Panc1 (cell line): ENCODE data around the gene SAMD4B. TPM values are rescaled to one million over a fixed set of nuclear protein-coding genes. Genes with fewer than 3 reads are reported as not detected.

Experiments
- ATAC-seq: fragments of 200-7000 bp; cut with Tn5 transposase; 2 replicates; pipeline ENCODE4 v1.9.1; 2020; ENCODE audit warnings: mild to moderate bottlenecking, moderate library complexity
- BruUV-seq: library from RNA; stranded (reverse); fragments of 400-500 nt; replicated peaks from 2 replicates; lab custom pipeline; 2021; lab: Mats Ljungman, UMichigan
- CTCF ChIA-PET: fragments of 300-600 bp; sonication (Branson Sonifier 250); formaldehyde crosslinking; loops from one replicate; lab custom pipeline; 2022; ENCODE audit warnings: antibody characterized with exemption; lab: Charles Lee
- POLR2A ChIA-PET: fragments of 300-600 bp; sonication (Branson Sonifier 250); formaldehyde crosslinking; loops from one replicate; lab custom pipeline; 2022; ENCODE audit warnings: antibody characterized with exemption; lab: Charles Lee
- DNase-seq: peaks from one replicate; pipeline ENCODE4 v3.0.0-alpha.2; 2010; ENCODE audit warnings: low read depth, low spot score
- H3K27ac ChIP-seq: 2 replicates; pipeline ENCODE4 v1.5.1; 2011; ENCODE audit warnings: mild to moderate bottlenecking, low read length, inconsistent platforms
- H3K27me3 ChIP-seq: fragments of 200-500 bp; sonication (Bioruptor generic); 2 replicates; pipeline ENCODE4 v1.6.0; 2014; ENCODE audit warnings: low read length, inconsistent platforms; ENCODE audit not compliant: control insufficient read depth, insufficient read depth
- H3K36me3 ChIP-seq: fragments of 200-500 bp; sonication (Bioruptor generic); 2 replicates; pipeline ENCODE4 v1.5.1; 2014; ENCODE audit warnings: inconsistent platforms, mild to moderate bottlenecking, low read length, moderate library complexity; ENCODE audit not compliant: control insufficient read depth, insufficient read depth
- H3K4me1 ChIP-seq: 2 replicates; pipeline ENCODE4 v1.5.1; 2011; ENCODE audit warnings: inconsistent platforms, mild to moderate bottlenecking, low read length, moderate library complexity; ENCODE audit not compliant: control insufficient read depth, insufficient read depth
- H3K4me3 ChIP-seq, 2 experiments: 2 replicates each; pipeline ENCODE4 v1.5.1; 2011 to 2012; ENCODE audit warnings: low read depth in 2 of 2, low read length in 2 of 2, mild to moderate bottlenecking in 2 of 2, inconsistent platforms in 1 of 2, moderate library complexity in 1 of 2
- H3K9me3 ChIP-seq: fragments of 200-500 bp; sonication (Bioruptor generic); 2 replicates; pipeline ENCODE4 v1.5.1; 2014; ENCODE audit warnings: low read depth, mild to moderate bottlenecking, inconsistent platforms, low read length, moderate library complexity; ENCODE audit not compliant: control insufficient read depth, insufficient read depth
- CTCF ChIP-seq: fragments of 450-650 bp; IDR thresholded peaks from 2 replicates; pipeline ENCODE4 v1.5.1; 2017; ENCODE audit warnings: mild to moderate bottlenecking
- POLR2AphosphoS5 ChIP-seq: IDR thresholded peaks from 2 replicates; pipeline ENCODE4 v1.6.1; 2012; ENCODE audit warnings: mild to moderate bottlenecking, low read depth, low read length, moderate library complexity
- REST ChIP-seq, 2 experiments: IDR thresholded peaks; 2 replicates each; pipeline ENCODE4 v1.6.1; 2011 to 2012; ENCODE audit warnings: low read depth in 2 of 2, control low read depth in 1 of 2, low read length in 1 of 2, mild to moderate bottlenecking in 1 of 2, moderate library complexity in 1 of 2; ENCODE audit not compliant: insufficient read depth in 1 of 2
- SIN3A ChIP-seq: IDR thresholded peaks from 2 replicates; pipeline ENCODE4 v1.6.1; 2012; ENCODE audit warnings: low read depth, mild to moderate bottlenecking, low read length, moderate library complexity, borderline replicate concordance; ENCODE audit not compliant: insufficient read depth
- TCF7L2 ChIP-seq: IDR thresholded peaks from 2 replicates; pipeline ENCODE4 v1.6.1; 2011; ENCODE audit warnings: mild to moderate bottlenecking, low read depth, low read length, inconsistent platforms
- in situ Hi-C: cut with HindIII; loops from 2 replicates; pipeline ENCODE4 v1.10.0; 2016; ENCODE audit warnings: low sequenced_read_pairs, low pct_unique_long_range_greater_than_20kb
- intact Hi-C: fragments of 100-400 bp; cut with micrococcal nuclease; formaldehyde crosslinking; loops from one replicate; pipeline ENCODE4 v1.10.0; 2022; ENCODE audit not compliant: unreplicated experiment
- total RNA-seq: library from RNA; stranded (reverse); gene quantifications from one replicate; pipeline ENCODE4 v1.2.1, GENCODE V29; 2021; ENCODE audit not compliant: unreplicated experiment

Gene SAMD4B
- total RNA-seq, 1 experiment from 2014 or later: 1,339 TPM

- POLR2A ChIA-PET: interaction anchor here (0.5 to 3.5 kb wide), 7 partner anchors 13 to 857 kb away, joined by 3 to 26 read pairs (median 8); partner anchors contain the start of genes MED29, PAF1 and RPS16
- no peaks in the 10 kb centered on the region for H3K27me3 ChIP-seq
- TF ChIP-seq REST (IDR thresholded peaks at IDR 0.05; ENCODE audit: insufficient read depth in 1 of 2, low read depth in 2 of 2, low read length in 1 of 2) (no peak), POLR2AphosphoS5 (no peak), SIN3A (no peak)
- H3K9me3 ChIP-seq: no peaks in the 10 kb centered on the region
- CTCF ChIA-PET: interaction anchor here (0.5 to 1.8 kb wide), 8 partner anchors 10 to 443 kb away, joined by 3 to 5 read pairs (median 4); partner anchors contain the start of gene PLEKHG2
- in situ Hi-C loops (loop anchor here (10.0 kb wide), 1 partner anchor 55 kb away; the partner anchor contains the start of gene IFNL1), intact Hi-C loops (no loop called here)
- no TSS peak for BruUV-seq
- no peak overlapping the region for H3K27ac ChIP-seq
- DNase-seq (no peak), ATAC-seq (0 out of 2 replicates have a peak, but pooled peaks have one; percentile 14)
- H3K4me1 ChIP-seq: peaks cover 20% of the 10 kb centered on the region
- H3K36me3 ChIP-seq: peaks cover 84% of the 10 kb centered on the region
- no peak overlapping the region for H3K4me3 ChIP-seq
Observed at GRCh38 chr19:39349326-39349725, 7.1 kb downstream of the SAMD4B start.

GRCh38 chr19:39350156-39350555 is 7.9 kb downstream of the SAMD4B start:
- H3K36me3 ChIP-seq: peaks cover 84% of the 10 kb centered on the region
- no peak overlapping the region for H3K27ac ChIP-seq
- no peaks in the 10 kb centered on the region for H3K27me3 ChIP-seq
- CTCF ChIA-PET: interaction anchor here (0.6 to 1.8 kb wide), 12 partner anchors 8 to 417 kb away, joined by 3 to 12 read pairs (median 4); partner anchors contain the start of gene SAMD4B
- H3K4me3 ChIP-seq: no peak overlapping the region
- DNase-seq (no peak), ATAC-seq (no peak)
- BruUV-seq: no TSS peak
- POLR2A ChIA-PET: interaction anchor here (0.6 to 3.5 kb wide), 12 partner anchors 9 to 151 kb away, joined by 3 to 26 read pairs (median 4); partner anchors contain the start of genes MED29 and PAF1
- TF ChIP-seq CTCF: no peak
- TF ChIP-seq POLR2AphosphoS5: no peak
- TF ChIP-seq REST (IDR thresholded peaks at IDR 0.05; ENCODE audit: insufficient read depth in 1 of 2, low read depth in 2 of 2, low read length in 1 of 2): no peak
- no peak for TF ChIP-seq SIN3A
- TF ChIP-seq TCF7L2: no peak
- no peaks in the 10 kb centered on the region for H3K9me3 ChIP-seq
- intact Hi-C loops: no loop called here
- peaks cover 12% of the 10 kb centered on the region for H3K4me1 ChIP-seq
- in situ Hi-C loops: loop anchor here (5.0 kb wide), 2 partner anchors 42 to 197 kb away; partner anchors contain the start of genes MED29 and PAF1
